GM18511 (cell line): ENCODE measurements around the gene AHNAK.
"Not testable (repeated sequence)": the region's sequence is repeated elsewhere in the genome, so short reads cannot be mapped to it uniquely, and the experiment has no call there.

Experiments
- ATAC-seq: cut with Tn5 transposase; IDR thresholded peaks from one replicate; pipeline ENCODE4 v1.9.1; 2021; ENCODE audit warnings: mild to moderate bottlenecking, moderate library complexity; ENCODE audit not compliant: unreplicated experiment

AHNAK gene

GRCh38 chr11:62546244-62546928, at the start of gene AHNAK:
TSS of gene AHNAK (minus strand) at chr11:62546806. CDS start at chr11:62536098, 10,708 bp downstream.
- no peak for ATAC-seq

GRCh38 chr11:62595124-62595523, 48.5 kb upstream of the AHNAK start:
- no peak for ATAC-seq

GRCh38 chr11:62593434-62594044, 46.9 kb upstream of the AHNAK start:
- no peak for ATAC-seq

GRCh38 chr11:62592989-62593421, 46.4 kb upstream of the AHNAK start:
- ATAC-seq, result no peak

GRCh38 chr11:62592146-62592815, 45.7 kb upstream of the AHNAK start:
- no peak for ATAC-seq

GRCh38 chr11:62591448-62592145, 45.0 kb upstream of the AHNAK start, which contains the start of gene TUT1:
TSS of gene TUT1 (minus strand) at chr11:62591523. CDS start at chr11:62591485, 38 bp downstream.
- peak; percentile 91 for ATAC-seq

GRCh38 chr11:62588966-62589637, 42.5 kb upstream of the AHNAK start:
- ATAC-seq, result no peak

GRCh38 chr11:62585356-62585755, 38.8 kb upstream of the AHNAK start:
- not testable (repeated sequence) for ATAC-seq

GRCh38 chr11:62581735-62582134, 35.1 kb upstream of the AHNAK start:
- not testable (repeated sequence) for ATAC-seq

GRCh38 chr11:62580959-62581715, 34.5 kb upstream of the AHNAK start:
- ATAC-seq, result no peak

- no peak for ATAC-seq
These were observed 32.6 kb upstream of the AHNAK start for GRCh38 chr11:62579252-62579651.

GRCh38 chr11:62578541-62578940, 31.9 kb upstream of the AHNAK start:
- no peak for ATAC-seq

GRCh38 chr11:62577046-62577714, 30.6 kb upstream of the AHNAK start:
- ATAC-seq, result no peak

- ATAC-seq, result no peak
These were observed 29.2 kb upstream of the AHNAK start for GRCh38 chr11:62575837-62576236.

GRCh38 chr11:62575156-62575555, 28.6 kb upstream of the AHNAK start:
- no peak for ATAC-seq

- ATAC-seq, result peak; percentile 28
These were observed 27.9 kb upstream of the AHNAK start for GRCh38 chr11:62574363-62575071.

- peak; percentile 87 for ATAC-seq
These were observed 27.2 kb upstream of the AHNAK start, which contains the start of gene EEF1G for GRCh38 chr11:62573592-62574362. TSS of gene EEF1G (minus strand) at chr11:62573891. CDS start at chr11:62573842, 49 bp downstream.

- ATAC-seq, result no peak
These were observed 26.5 kb upstream of the AHNAK start for GRCh38 chr11:62573006-62573591.
